Adrenal gland (tissue), 5 donors: ENCODE data around the gene NUDCD3.

Source experiments
- CTCF ChIP-seq, 6 experiments: fragments of 450-650 bp in 4 of 6; fragments of 200-600 bp in 2 of 6; sonication (generic) in 1 of 6; IDR thresholded peaks; 1 replicate in 5 of 6; 2 replicates in 1 of 6; pipeline versions ENCODE4 v1.5.1 to v1.8.0; 2016 to 2021; ENCODE audit warnings: antibody characterized with exemption in 6 of 6, mild to moderate bottlenecking in 2 of 6, moderate library complexity in 1 of 6
- POLR2A ChIP-seq, 2 donors: fragments of 450-650 bp; IDR thresholded peaks; one replicate each; pipeline ENCODE4 v1.6.1; 2017; ENCODE audit warnings: antibody characterized with exemption in 2 of 2, mild to moderate bottlenecking in 2 of 2, moderate library complexity in 1 of 2
- donor health status: DM: no; HTN: no; CAD: no.

- TF ChIP-seq CTCF (IDR thresholded peaks at IDR 0.05) (no peak), POLR2A (IDR thresholded peaks at IDR 0.05) (no peak)
These were observed 95.8 kb downstream of the NUDCD3 start for GRCh38 chr7:44394636-44395035.
